Activated naive CD8-positive, alpha-beta T cell treated with anti-CD3 and anti-CD28 coated beads for 36 hours (primary cell): ENCODE data around the gene LRRC4C. TPM values are rescaled to one million over a fixed set of nuclear protein-coding genes. Genes with fewer than 3 reads are reported as not detected.
"Not testable (repeated sequence)": the region's sequence is repeated elsewhere in the genome, so short reads cannot be mapped to it uniquely, and the experiment has no call there.

ENCODE experiments used
- DNase-seq: peaks from one replicate; pipeline ENCODE4 v3.0.0; 2021
- H3K27ac Mint-ChIP-seq: one replicate; pipeline ENCODE4 v1.8.0; 2022; ENCODE audit warnings: mild to moderate bottlenecking, moderate library complexity, mixed read lengths
- H3K27me3 Mint-ChIP-seq: one replicate; pipeline ENCODE4 v1.8.0; 2022; ENCODE audit warnings: mild to moderate bottlenecking, mixed read lengths
- H3K36me3 Mint-ChIP-seq: one replicate; pipeline ENCODE4 v1.8.0; 2021; ENCODE audit warnings: mild to moderate bottlenecking, mixed read lengths
- H3K4me1 Mint-ChIP-seq: one replicate; pipeline ENCODE4 v1.8.0; 2021; ENCODE audit warnings: mixed read lengths
- H3K4me3 Mint-ChIP-seq: one replicate; pipeline ENCODE4 v1.8.0; 2022; ENCODE audit warnings: mild to moderate bottlenecking, moderate library complexity, mixed read lengths
- H3K9me3 Mint-ChIP-seq: one replicate; pipeline ENCODE4 v1.8.0; 2022; ENCODE audit warnings: mixed read lengths
- total RNA-seq, 2 experiments: library from RNA; stranded (reverse); gene quantifications; one replicate each; pipeline ENCODE4 v1.2.3, GENCODE V29; 2021

The LRRC4C gene
- total RNA-seq, 2 experiments from 2014 or later: not detected

GRCh38 chr11:40228662-40229061 is 1230.8 kb downstream of the LRRC4C start:
- no peak for DNase-seq

GRCh38 chr11:40227730-40228129 is 1231.7 kb downstream of the LRRC4C start:
- H3K27ac Mint-ChIP-seq: no peak overlapping the region
- no peak for DNase-seq
- no peak overlapping the region for H3K4me3 Mint-ChIP-seq
- H3K27me3 Mint-ChIP-seq: no peaks in the 10 kb centered on the region
- no peaks in the 10 kb centered on the region for H3K4me1 Mint-ChIP-seq
- H3K9me3 Mint-ChIP-seq: peaks cover 1% of the 10 kb centered on the region
- H3K36me3 Mint-ChIP-seq: no peaks in the 10 kb centered on the region

More at GRCh38 chr11:40228662-40229061, 1230.8 kb downstream of the LRRC4C start:
- Mint-ChIP-seq H3K4me1 (no peaks in the 10 kb centered on the region), H3K36me3 (no peaks in the 10 kb centered on the region), H3K9me3 (peaks cover 1% of the 10 kb centered on the region), H3K27ac (no peak overlapping the region), H3K27me3 (no peaks in the 10 kb centered on the region), H3K4me3 (no peak overlapping the region)

- Mint-ChIP-seq H3K27ac (no peak overlapping the region), H3K4me1 (no peaks in the 10 kb centered on the region), H3K36me3 (no peaks in the 10 kb centered on the region), H3K27me3 (no peaks in the 10 kb centered on the region), H3K9me3 (peaks cover 1% of the 10 kb centered on the region), H3K4me3 (no peak overlapping the region)
- no peak for DNase-seq
These were observed 1232.8 kb downstream of the LRRC4C start for GRCh38 chr11:40226654-40227053.

GRCh38 chr11:40223596-40224330 is 1235.7 kb downstream of the LRRC4C start:
- Mint-ChIP-seq H3K27me3 (no peaks in the 10 kb centered on the region), H3K4me1 (no peaks in the 10 kb centered on the region), H3K27ac (no peak overlapping the region)

GRCh38 chr11:40219401-40219800 is 1240.1 kb downstream of the LRRC4C start:
- Mint-ChIP-seq H3K9me3 (peaks cover 2% of the 10 kb centered on the region), H3K4me1 (no peaks in the 10 kb centered on the region), H3K27ac (no peak overlapping the region), H3K27me3 (no peaks in the 10 kb centered on the region), H3K4me3 (no peak overlapping the region), H3K36me3 (no peaks in the 10 kb centered on the region)
- DNase-seq: no peak

More at GRCh38 chr11:40223596-40224330, 1235.7 kb downstream of the LRRC4C start:
- no peak for DNase-seq
- Mint-ChIP-seq H3K4me3 (no peak overlapping the region), H3K36me3 (no peaks in the 10 kb centered on the region), H3K9me3 (peaks cover 3% of the 10 kb centered on the region)

- H3K36me3 Mint-ChIP-seq: no peaks in the 10 kb centered on the region
- DNase-seq: no peak
- no peaks in the 10 kb centered on the region for H3K4me1 Mint-ChIP-seq
- no peak overlapping the region for H3K4me3 Mint-ChIP-seq
- H3K27ac Mint-ChIP-seq: no peak overlapping the region
- H3K27me3 Mint-ChIP-seq: no peaks in the 10 kb centered on the region
- H3K9me3 Mint-ChIP-seq: peaks cover 1% of the 10 kb centered on the region
These were observed 1243.9 kb downstream of the LRRC4C start for GRCh38 chr11:40215556-40215955.

GRCh38 chr11:40207416-40207815 is 1252.0 kb downstream of the LRRC4C start:
- no peaks in the 10 kb centered on the region for H3K36me3 Mint-ChIP-seq
- no peak overlapping the region for H3K27ac Mint-ChIP-seq
- H3K4me1 Mint-ChIP-seq: no peaks in the 10 kb centered on the region
- H3K9me3 Mint-ChIP-seq: peaks cover 5% of the 10 kb centered on the region
- no peaks in the 10 kb centered on the region for H3K27me3 Mint-ChIP-seq
- DNase-seq: no peak
- no peak overlapping the region for H3K4me3 Mint-ChIP-seq

- H3K27ac Mint-ChIP-seq: no peak overlapping the region
- no peaks in the 10 kb centered on the region for H3K36me3 Mint-ChIP-seq
- peaks cover 7% of the 10 kb centered on the region for H3K9me3 Mint-ChIP-seq
- no peaks in the 10 kb centered on the region for H3K27me3 Mint-ChIP-seq
- DNase-seq: no peak
- no peak overlapping the region for H3K4me3 Mint-ChIP-seq
- no peaks in the 10 kb centered on the region for H3K4me1 Mint-ChIP-seq
These were observed 1255.2 kb downstream of the LRRC4C start for GRCh38 chr11:40204228-40204627.

- Mint-ChIP-seq H3K27ac (no peak overlapping the region), H3K4me1 (no peaks in the 10 kb centered on the region), H3K36me3 (no peaks in the 10 kb centered on the region), H3K4me3 (no peak overlapping the region), H3K27me3 (no peaks in the 10 kb centered on the region), H3K9me3 (peaks cover 7% of the 10 kb centered on the region)
- DNase-seq: no peak
These were observed 1255.8 kb downstream of the LRRC4C start for GRCh38 chr11:40203606-40204005.

GRCh38 chr11:40202589-40203270 is 1256.7 kb downstream of the LRRC4C start:
- Mint-ChIP-seq H3K9me3 (peaks cover 9% of the 10 kb centered on the region), H3K27ac (no peak overlapping the region), H3K27me3 (no peaks in the 10 kb centered on the region), H3K36me3 (no peaks in the 10 kb centered on the region), H3K4me1 (no peaks in the 10 kb centered on the region), H3K4me3 (no peak overlapping the region)
- DNase-seq: no peak

GRCh38 chr11:40192590-40192989 is 1266.9 kb downstream of the LRRC4C start:
- not testable (repeated sequence) for H3K27me3 Mint-ChIP-seq, DNase-seq, H3K4me3 Mint-ChIP-seq, H3K9me3 Mint-ChIP-seq, H3K36me3 Mint-ChIP-seq, H3K4me1 Mint-ChIP-seq, H3K27ac Mint-ChIP-seq

GRCh38 chr11:40190294-40190693 is 1269.2 kb downstream of the LRRC4C start:
- Mint-ChIP-seq H3K27ac (no peak overlapping the region), H3K36me3 (no peaks in the 10 kb centered on the region), H3K27me3 (no peaks in the 10 kb centered on the region), H3K4me3 (no peak overlapping the region), H3K4me1 (no peaks in the 10 kb centered on the region), H3K9me3 (peaks cover 2% of the 10 kb centered on the region)
- DNase-seq: no peak

GRCh38 chr11:40188848-40189247 is 1270.6 kb downstream of the LRRC4C start:
- Mint-ChIP-seq H3K27me3 (no peaks in the 10 kb centered on the region), H3K4me1 (no peaks in the 10 kb centered on the region), H3K27ac (no peak overlapping the region), H3K9me3 (peaks cover 2% of the 10 kb centered on the region), H3K4me3 (no peak overlapping the region), H3K36me3 (no peaks in the 10 kb centered on the region)
- no peak for DNase-seq

GRCh38 chr11:40187295-40187694 is 1272.2 kb downstream of the LRRC4C start:
- Mint-ChIP-seq H3K27ac (no peak overlapping the region), H3K4me3 (no peak overlapping the region), H3K36me3 (no peaks in the 10 kb centered on the region), H3K9me3 (peaks cover 2% of the 10 kb centered on the region), H3K4me1 (no peaks in the 10 kb centered on the region), H3K27me3 (no peaks in the 10 kb centered on the region)
- DNase-seq: no peak

- no peak overlapping the region for H3K27ac Mint-ChIP-seq
- H3K9me3 Mint-ChIP-seq: peaks cover 2% of the 10 kb centered on the region
- no peak for DNase-seq
- H3K4me1 Mint-ChIP-seq: no peaks in the 10 kb centered on the region
- H3K27me3 Mint-ChIP-seq: no peaks in the 10 kb centered on the region
- H3K36me3 Mint-ChIP-seq: no peaks in the 10 kb centered on the region
- no peak overlapping the region for H3K4me3 Mint-ChIP-seq
These were observed 1272.8 kb downstream of the LRRC4C start for GRCh38 chr11:40186437-40187263.
